AG09309 (cell line): Measurements from ENCODE around the gene QPCTL.
A peak's percentile ranks its signal among the peaks of the same experiment; 100 is the strongest.

Source experiments
- DNase-seq: peaks from one replicate; pipeline ENCODE4 v3.0.0-alpha.2; 2010; ENCODE audit warnings: low read depth
- H3K4me3 ChIP-seq: 2 replicates; pipeline ENCODE4 v1.5.1; 2011; ENCODE audit warnings: mild to moderate bottlenecking, low read depth, low read length, moderate library complexity; ENCODE audit not compliant: control insufficient read depth
- CTCF ChIP-seq: IDR thresholded peaks from 2 replicates; pipeline ENCODE4 v1.5.1; 2011; ENCODE audit warnings: mild to moderate bottlenecking, low read depth, low read length, inconsistent platforms; ENCODE audit not compliant: insufficient read depth, control insufficient read depth; ENCODE audit errors: missing control alignments

QPCTL gene

DNA sequence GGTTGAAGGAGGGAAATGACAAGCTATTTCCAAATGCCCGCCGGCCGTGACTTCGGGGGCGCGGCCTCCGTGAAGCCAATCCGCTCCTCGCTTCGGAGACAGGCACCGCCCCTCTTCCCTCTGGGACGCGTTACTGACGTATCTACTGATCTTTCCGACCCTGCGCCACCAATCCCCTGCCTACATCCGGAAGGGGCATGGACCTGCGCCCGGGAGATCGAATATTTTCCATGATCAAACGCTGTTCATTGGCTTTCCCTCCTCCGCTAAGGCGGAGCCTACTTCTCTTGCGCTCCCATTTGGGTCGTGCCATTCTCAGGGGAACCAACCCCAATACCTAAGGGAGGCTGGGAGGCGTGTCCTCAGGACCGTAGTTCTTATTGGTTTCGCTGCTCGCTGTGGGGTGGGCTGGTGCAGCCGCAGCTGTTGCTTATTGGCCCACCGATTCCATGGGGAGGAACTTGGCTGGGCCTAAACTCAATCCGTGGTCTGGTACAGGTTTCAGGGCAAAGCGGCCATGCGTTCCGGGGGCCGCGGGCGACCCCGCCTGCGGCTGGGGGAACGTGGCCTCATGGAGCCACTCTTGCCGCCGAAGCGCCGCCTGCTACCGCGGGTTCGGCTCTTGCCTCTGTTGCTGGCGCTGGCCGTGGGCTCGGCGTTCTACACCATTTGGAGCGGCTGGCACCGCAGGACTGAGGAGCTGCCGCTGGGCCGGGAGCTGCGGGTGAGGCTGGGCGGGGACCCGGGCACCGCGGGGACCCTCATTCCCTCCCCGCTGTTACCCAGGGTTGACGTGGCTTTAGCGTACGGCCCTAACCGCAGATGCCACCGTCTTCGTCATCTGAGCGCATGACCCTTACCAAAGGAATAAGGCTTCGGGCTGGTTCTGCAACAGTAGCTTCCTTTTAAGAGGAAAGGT lies at the start of gene QPCTL:
TSS of gene QPCTL (plus strand) at position 480 of the 919 bp plus-strand sequence. CDS start at position 518, 38 bp downstream.
- DNase-seq = peak; percentile 99
- peak within 1 kb of the TSS; percentile 71 for H3K4me3 ChIP-seq
- TF ChIP-seq CTCF = no peak

GRCh38 chr19:45643024-45643926 lies 49.2 kb upstream of the QPCTL start:
- no peak for DNase-seq
- no peak overlapping the region for H3K4me3 ChIP-seq
- TF ChIP-seq CTCF = peak; percentile 99

DNA sequence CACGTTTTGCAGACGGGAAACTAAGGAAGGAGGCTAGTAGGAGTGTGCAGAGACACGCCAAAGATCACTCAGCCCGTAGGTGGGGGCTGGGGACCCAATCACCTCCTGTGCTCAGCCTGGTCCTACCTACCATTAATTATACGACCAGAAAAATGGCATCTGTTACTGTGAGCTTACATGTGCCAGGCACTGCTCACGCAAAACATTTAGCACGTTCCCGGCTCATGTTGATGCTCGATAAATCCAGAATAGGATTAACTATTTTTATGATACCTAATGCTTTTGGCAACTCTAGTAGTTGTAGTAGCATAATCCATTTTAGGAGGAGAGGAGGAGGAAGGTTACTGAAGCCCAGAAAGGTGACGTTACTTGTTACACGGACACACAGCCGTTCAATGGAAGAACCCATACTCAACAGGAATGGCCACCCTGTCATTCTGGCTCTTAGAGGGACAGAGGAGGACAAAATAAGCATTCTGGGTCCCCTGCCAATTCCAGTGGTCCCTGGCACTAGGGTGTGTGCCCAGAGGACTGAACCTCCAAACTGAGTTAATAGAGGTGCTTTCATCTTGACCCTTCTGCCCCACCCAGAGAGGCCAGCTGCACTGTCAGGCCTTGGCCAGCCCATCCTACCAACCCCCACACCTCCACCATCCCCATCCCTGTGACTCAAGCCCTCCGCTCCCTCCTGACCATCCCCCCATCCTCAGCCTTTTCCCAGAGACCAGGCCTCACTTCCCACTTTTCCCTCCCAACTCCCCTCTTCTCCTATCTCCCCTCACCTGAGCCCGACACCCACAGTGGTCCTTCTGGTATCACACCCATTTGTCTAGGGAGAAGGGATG lies 48.3 kb upstream of the QPCTL start:
- TF ChIP-seq CTCF = no peak
- H3K4me3 ChIP-seq = no peak overlapping the region
- no peak for DNase-seq

GRCh38 chr19:45645068-45645630 lies 47.3 kb upstream of the QPCTL start:
- no peak for TF ChIP-seq CTCF

DNA sequence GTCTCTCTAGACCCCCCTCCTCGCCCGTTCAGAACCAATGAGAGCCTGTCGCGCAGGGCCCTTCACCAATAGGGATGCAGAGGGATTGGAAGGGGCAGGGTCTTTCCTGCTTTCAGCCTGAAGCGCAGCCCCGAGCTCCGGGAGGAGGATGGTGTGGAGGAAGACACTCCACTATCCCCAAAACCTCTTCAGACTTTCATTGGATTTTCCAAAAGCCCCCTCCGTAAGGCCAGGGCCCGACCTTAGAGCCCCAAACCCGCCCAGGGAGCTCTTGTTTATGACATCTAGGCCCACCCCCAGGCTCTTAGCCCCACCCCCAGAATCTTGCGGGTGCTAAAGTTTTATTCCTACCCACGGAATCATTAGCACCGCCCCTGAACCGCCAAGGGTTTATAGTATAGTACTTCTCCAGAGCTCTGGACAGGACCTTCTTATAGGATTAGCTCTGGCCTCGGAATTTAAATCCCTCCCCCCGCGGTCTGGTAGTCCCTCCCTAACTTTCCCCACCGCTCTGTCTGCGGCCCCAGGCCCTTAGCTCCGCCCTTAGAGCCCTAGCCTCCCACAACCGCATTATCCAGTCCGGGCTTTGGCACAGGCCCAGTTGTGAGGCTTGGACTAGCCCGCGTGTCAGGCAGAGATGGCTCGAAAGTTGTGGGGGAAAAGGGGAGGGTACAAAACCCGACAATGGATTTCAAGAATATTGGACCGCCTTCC lies 46.7 kb upstream of the QPCTL start:
- no peak for TF ChIP-seq CTCF
- H3K4me3 ChIP-seq = peak overlapping the region; percentile 42
- DNase-seq = no peak

More at GRCh38 chr19:45645068-45645630, 47.3 kb upstream of the QPCTL start:
- DNase-seq = no peak
- H3K4me3 ChIP-seq = peak overlapping the region; percentile 42

- TF ChIP-seq CTCF = no peak
- DNase-seq = no peak
- H3K4me3 ChIP-seq = no peak overlapping the region
These were observed 46.1 kb upstream of the QPCTL start for GRCh38 chr19:45646345-45646698.
